ENCODE measurements around the gene KIAA1143. TPM values are rescaled to one million over a fixed set of nuclear protein-coding genes. Genes with fewer than 3 reads are reported as not detected.

KIAA1143 gene
- total RNA-seq, 1 experiment from 2014 or later, result 28.2 TPM

Other genes with a start within 250 kb of the KIAA1143 start
- gene ZKSCAN7, start 206.4 kb downstream of the KIAA1143 start, total RNA-seq (2014; rRNA removed; shearing (Covaris generic)), result 2.1 and 2.5 TPM in 2 replicates
- gene ZNF660, start 176.7 kb downstream of the KIAA1143 start, total RNA-seq (2014; rRNA removed; shearing (Covaris generic)), result 0.12 TPM in 1 of 2 replicates, not detected in the other
- 6.9 and 7.9 TPM in 2 replicates for gene ZNF197, start 136.6 kb downstream of the KIAA1143 start, total RNA-seq (2014; rRNA removed; shearing (Covaris generic))
- 10.8 and 11.5 TPM in 2 replicates for gene ZNF35, start 112.9 kb downstream of the KIAA1143 start, total RNA-seq (2014; rRNA removed; shearing (Covaris generic))
- gene ZNF502, start 49.0 kb downstream of the KIAA1143 start, total RNA-seq (2014; rRNA removed; shearing (Covaris generic)), result not detected in 2 replicates
- 1.9 and 3.8 TPM in 2 replicates for gene ZNF501, start 32.0 kb downstream of the KIAA1143 start, total RNA-seq (2014; rRNA removed; shearing (Covaris generic))
- 14.3 and 17.4 TPM in 2 replicates for gene KIF15, start 175 bp upstream of the KIAA1143 start, total RNA-seq (2014; rRNA removed; shearing (Covaris generic))
- gene TMEM42, start 100.3 kb upstream of the KIAA1143 start, total RNA-seq (2014; rRNA removed; shearing (Covaris generic)), result 17.0 and 17.2 TPM in 2 replicates
- not detected in 2 replicates for gene TGM4, start 113.0 kb upstream of the KIAA1143 start, total RNA-seq (2014; rRNA removed; shearing (Covaris generic))
- 27.4 and 32.6 TPM in 2 replicates for gene ZDHHC3, start 214.6 kb upstream of the KIAA1143 start, total RNA-seq (2014; rRNA removed; shearing (Covaris generic))
- gene EXOSC7, start 214.6 kb upstream of the KIAA1143 start, total RNA-seq (2014; rRNA removed; shearing (Covaris generic)), result 47.2 and 54.0 TPM in 2 replicates